ENCODE results near the gene EWSR1.

EWSR1 gene

DNA sequence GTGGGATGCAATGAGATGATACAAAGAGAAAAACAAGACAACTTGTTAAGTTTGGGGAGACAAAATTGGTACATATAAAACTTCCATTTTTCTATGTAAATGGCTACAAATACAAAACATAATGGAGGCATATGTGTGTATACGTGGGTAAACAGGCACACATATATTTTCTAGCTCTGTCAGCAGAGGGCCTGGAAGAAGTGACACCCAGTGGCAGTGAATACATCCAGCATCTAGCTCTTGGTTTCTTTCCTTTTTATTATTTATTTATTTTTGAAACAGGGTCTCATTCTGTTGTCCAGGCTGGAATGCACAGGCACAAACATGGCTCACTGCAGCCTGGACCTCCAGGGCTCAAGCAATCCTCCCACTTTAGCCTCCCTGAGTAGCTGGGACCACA is 52.5 kb downstream of the EWSR1 start:
- Histone ChIP-seq H3K4me1 (ENCODE audit: control insufficient read depth in 1 of 2, insufficient read depth in 1 of 2, low read depth in 1 of 2, low read length in 1 of 2) (peaks cover 0 to 2% of the 10 kb centered on the region in 2 experiments), H3K9me3 (no peaks in the 10 kb centered on the region), H3K27ac (no peak overlapping the region), H3K36me3 (peaks cover 2% of the 10 kb centered on the region), H3K4me3 (ENCODE audit: low read depth in 1 of 2, low read length in 1 of 2) (no peak overlapping the region), H3K27me3 (peaks cover 26% of the 10 kb centered on the region)
- TF ChIP-seq, protein P1, sequence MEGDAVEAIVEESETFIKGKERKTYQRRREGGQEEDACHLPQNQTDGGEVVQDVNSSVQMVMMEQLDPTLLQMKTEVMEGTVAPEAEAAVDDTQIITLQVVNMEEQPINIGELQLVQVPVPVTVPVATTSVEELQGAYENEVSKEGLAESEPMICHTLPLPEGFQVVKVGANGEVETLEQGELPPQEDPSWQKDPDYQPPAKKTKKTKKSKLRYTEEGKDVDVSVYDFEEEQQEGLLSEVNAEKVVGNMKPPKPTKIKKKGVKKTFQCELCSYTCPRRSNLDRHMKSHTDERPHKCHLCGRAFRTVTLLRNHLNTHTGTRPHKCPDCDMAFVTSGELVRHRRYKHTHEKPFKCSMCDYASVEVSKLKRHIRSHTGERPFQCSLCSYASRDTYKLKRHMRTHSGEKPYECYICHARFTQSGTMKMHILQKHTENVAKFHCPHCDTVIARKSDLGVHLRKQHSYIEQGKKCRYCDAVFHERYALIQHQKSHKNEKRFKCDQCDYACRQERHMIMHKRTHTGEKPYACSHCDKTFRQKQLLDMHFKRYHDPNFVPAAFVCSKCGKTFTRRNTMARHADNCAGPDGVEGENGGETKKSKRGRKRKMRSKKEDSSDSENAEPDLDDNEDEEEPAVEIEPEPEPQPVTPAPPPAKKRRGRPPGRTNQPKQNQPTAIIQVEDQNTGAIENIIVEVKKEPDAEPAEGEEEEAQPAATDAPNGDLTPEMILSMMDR (IDR thresholded peaks at IDR 0.05), result no peak

DNA sequence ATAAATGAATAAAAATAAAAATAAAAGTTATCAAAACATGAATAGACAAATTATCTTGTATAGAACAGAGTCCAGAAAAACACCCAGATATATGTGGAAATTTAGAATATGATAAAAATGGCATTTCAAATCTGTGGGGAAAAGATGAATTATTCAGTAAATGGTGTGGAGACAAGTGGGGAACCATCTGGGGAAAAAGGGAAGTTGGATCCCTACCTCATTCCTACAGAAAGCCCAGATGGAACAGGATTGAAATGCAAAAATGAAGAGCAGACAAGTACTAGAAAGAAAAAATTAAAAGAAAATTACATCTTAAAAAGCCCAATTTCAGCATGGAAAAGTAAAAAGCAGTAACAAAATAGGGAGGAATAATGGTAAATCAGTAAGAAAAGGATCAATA is 55.6 kb downstream of the EWSR1 start:
- Histone ChIP-seq H3K27me3 (no peaks in the 10 kb centered on the region), H3K36me3 (peaks cover 33% of the 10 kb centered on the region), H3K9me3 (no peaks in the 10 kb centered on the region), H3K4me3 (ENCODE audit: low read depth in 1 of 2, low read length in 1 of 2) (no peak overlapping the region), H3K4me1 (ENCODE audit: control insufficient read depth in 1 of 2, insufficient read depth in 1 of 2, low read depth in 1 of 2, low read length in 1 of 2) (no peaks in the 10 kb centered on the region), H3K27ac (no peak overlapping the region)
- TF ChIP-seq, protein P1 (IDR thresholded peaks at IDR 0.05), result no peak

DNA sequence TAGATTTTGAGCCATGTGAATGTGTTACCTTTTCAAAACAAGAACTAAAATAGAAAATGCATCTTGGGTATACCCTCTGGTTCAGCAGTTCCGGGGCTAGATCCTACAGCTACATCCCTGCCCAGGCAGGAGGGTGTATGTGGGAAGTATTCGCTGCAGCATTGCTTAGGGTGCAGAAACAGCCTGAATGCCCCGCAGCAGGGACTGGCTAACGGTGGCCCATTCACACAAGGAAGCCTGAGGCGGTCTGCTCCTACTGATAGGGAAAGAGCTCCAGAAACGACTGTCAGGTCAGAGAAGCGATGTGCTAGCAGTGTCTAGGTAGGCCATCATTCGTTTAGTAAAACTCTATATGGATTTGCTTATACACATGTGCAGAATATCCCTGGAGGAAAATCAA is 57.3 kb downstream of the EWSR1 start:
- TF ChIP-seq, protein P1 (IDR thresholded peaks at IDR 0.05), result no peak
- Histone ChIP-seq H3K9me3 (no peaks in the 10 kb centered on the region), H3K27me3 (no peaks in the 10 kb centered on the region), H3K27ac (no peak overlapping the region), H3K36me3 (peaks cover 50% of the 10 kb centered on the region), H3K4me1 (ENCODE audit: control insufficient read depth in 1 of 2, insufficient read depth in 1 of 2, low read depth in 1 of 2, low read length in 1 of 2) (no peaks in the 10 kb centered on the region), H3K4me3 (ENCODE audit: low read depth in 1 of 2, low read length in 1 of 2) (no peak overlapping the region)

DNA sequence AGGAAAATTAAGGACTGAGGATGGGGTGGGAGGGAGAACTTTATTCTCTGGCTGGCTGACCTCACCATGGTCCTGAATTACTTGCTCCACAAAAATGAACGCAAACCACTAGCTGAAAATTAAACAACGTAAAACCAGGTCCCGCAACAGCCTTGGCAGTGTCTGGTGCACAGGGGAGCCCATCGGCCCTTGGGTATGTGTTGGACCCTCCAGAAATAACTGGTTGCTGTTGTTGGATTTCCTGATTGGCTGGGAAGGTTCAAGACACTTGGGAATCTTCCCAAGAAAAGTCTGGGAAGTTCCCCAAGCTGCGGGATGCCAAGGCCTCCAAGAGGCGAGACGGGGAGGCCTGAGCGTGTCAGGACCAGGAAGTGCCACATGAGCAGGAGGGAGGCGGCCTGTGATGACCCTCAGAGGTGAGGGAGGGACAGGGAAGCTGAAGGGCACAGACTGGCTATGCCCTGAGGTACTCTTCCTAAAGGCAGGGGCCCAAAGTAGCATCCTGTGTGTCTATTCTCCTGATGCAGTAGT is 57.8 kb downstream of the EWSR1 start:
- Histone ChIP-seq H3K9me3 (no peaks in the 10 kb centered on the region), H3K27ac (no peak overlapping the region), H3K27me3 (no peaks in the 10 kb centered on the region), H3K4me1 (ENCODE audit: control insufficient read depth in 1 of 2, insufficient read depth in 1 of 2, low read depth in 1 of 2, low read length in 1 of 2) (no peaks in the 10 kb centered on the region), H3K4me3 (ENCODE audit: low read depth in 1 of 2, low read length in 1 of 2) (no peak overlapping the region), H3K36me3 (peaks cover 55% of the 10 kb centered on the region)
- TF ChIP-seq, protein P1 (IDR thresholded peaks at IDR 0.05), result no peak

DNA sequence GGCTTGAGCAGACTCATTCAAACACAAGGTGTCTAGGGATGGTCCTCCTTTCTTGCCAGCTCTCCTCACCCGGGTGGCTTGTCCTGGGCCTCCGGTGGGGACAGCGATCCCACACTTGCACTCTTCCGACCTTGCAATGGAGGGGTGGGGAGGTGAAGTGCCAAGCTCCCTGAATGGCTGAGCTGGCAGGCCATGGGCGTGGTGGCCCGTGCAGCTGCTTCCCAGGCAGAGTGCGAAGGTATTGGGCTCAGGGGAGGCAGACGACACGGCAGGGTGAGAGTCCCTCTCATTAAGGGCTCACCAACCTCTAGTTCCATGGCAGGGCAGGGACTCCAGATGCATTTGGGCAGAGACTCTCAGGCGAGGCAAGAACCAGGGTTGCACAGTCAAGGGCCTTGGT is 58.4 kb downstream of the EWSR1 start:
- Histone ChIP-seq H3K4me1 (ENCODE audit: control insufficient read depth in 1 of 2, insufficient read depth in 1 of 2, low read depth in 1 of 2, low read length in 1 of 2) (no peaks in the 10 kb centered on the region), H3K4me3 (ENCODE audit: low read depth in 1 of 2, low read length in 1 of 2) (no peak overlapping the region), H3K27me3 (no peaks in the 10 kb centered on the region), H3K27ac (no peak overlapping the region), H3K9me3 (no peaks in the 10 kb centered on the region), H3K36me3 (peaks cover 61% of the 10 kb centered on the region)
- TF ChIP-seq, protein P1 (IDR thresholded peaks at IDR 0.05), result no peak

Measured in neutrophil (primary cell).